Measurements from ENCODE around the gene TMEM259. TPM values are rescaled to one million over a fixed set of nuclear protein-coding genes. Genes with fewer than 3 reads are reported as not detected.

Gene TMEM259
- total RNA-seq, 1 experiment from 2014 or later, result 202 TPM

- Histone ChIP-seq H3K27ac (ENCODE audit: low read depth, low read length) (peak overlapping the region; percentile 38; the same call in 1 of the 2 replicates), H3K4me1 (ENCODE audit: control insufficient read depth in 1 of 2, insufficient read depth in 2 of 2, low read length in 2 of 2) (peaks cover 22 to 48% of the 10 kb centered on the region in 2 experiments), H3K27me3 (ENCODE audit: insufficient read depth, low read length) (no peaks in the 10 kb centered on the region), H3K79me2 (ENCODE audit: insufficient read depth, low read length) (peaks cover 8% of the 10 kb centered on the region; the same call in 1 of the 2 replicates), H3K36me3 (ENCODE audit: control insufficient read depth in 1 of 2, insufficient read depth in 2 of 2, low read length in 2 of 2) (peaks cover 0 to 15% of the 10 kb centered on the region in 2 experiments; a peak in 1 of 4 replicates), H3K9me2 (ENCODE audit: insufficient read depth) (no peaks in the 10 kb centered on the region), H3K9ac (ENCODE audit: low read length) (no peak overlapping the region), H3K4me2 (ENCODE audit: low read length) (no peak overlapping the region), H2AFZ (ENCODE audit: low read depth, low read length, poor library complexity, severe bottlenecking) (no peak overlapping the region), H3K4me3 (replicated peaks in 1 of 2; ENCODE audit: low read depth in 1 of 2, low read length in 2 of 2) (no peak overlapping the region), H4K20me1 (ENCODE audit: insufficient read depth) (no peaks in the 10 kb centered on the region), H3K9me3 (ENCODE audit: control insufficient read depth in 1 of 2, insufficient read depth in 1 of 2, low read depth in 1 of 2, low read length in 2 of 2) (no peaks in the 10 kb centered on the region)
- ChIA-PET POLR2A (no interaction called here), RAD21 (ENCODE audit: low non-redundant PET in 1 of 2, low total read pairs in 2 of 2, uncharacterized antibody in 2 of 2, unreplicated experiment in 2 of 2) (no interaction called here), CTCF (no interaction called here)
- no peak for TF ChIP-seq EZH2phosphoT487 (IDR thresholded peaks at IDR 0.05; ENCODE audit: borderline replicate concordance)
- no peak for TF ChIP-seq ZNF274 (IDR thresholded peaks at IDR 0.05; ENCODE audit: low read depth, low read length)
- TF ChIP-seq POLR2AphosphoS5 (IDR thresholded peaks at IDR 0.05; ENCODE audit: low read depth, low read length), result no peak
- TF ChIP-seq ZBTB33 (IDR thresholded peaks at IDR 0.05; ENCODE audit: extremely low read depth, insufficient replicate concordance, low read length), result no peak
- TF ChIP-seq SP1 (IDR thresholded peaks at IDR 0.05; ENCODE audit: low read depth), result no peak
- no peak for TF ChIP-seq SIN3A (IDR thresholded peaks at IDR 0.05; ENCODE audit: low read depth)
- TF ChIP-seq TCF7L2 (IDR thresholded peaks at IDR 0.05; ENCODE audit: borderline replicate concordance, extremely low read depth, insufficient read depth, insufficient read length), result no peak
- TF ChIP-seq SRF (IDR thresholded peaks at IDR 0.05; ENCODE audit: low read depth), result no peak
- no peak for TF ChIP-seq ZFX (IDR thresholded peaks at IDR 0.05)
- no peak for TF ChIP-seq JUND (IDR thresholded peaks at IDR 0.05)
- TF ChIP-seq CBX3 (IDR thresholded peaks at IDR 0.05; ENCODE audit: low read depth), result no peak
- no peak for TF ChIP-seq CEBPB (IDR thresholded peaks at IDR 0.05; ENCODE audit: low read depth)
- TF ChIP-seq, protein P1, sequence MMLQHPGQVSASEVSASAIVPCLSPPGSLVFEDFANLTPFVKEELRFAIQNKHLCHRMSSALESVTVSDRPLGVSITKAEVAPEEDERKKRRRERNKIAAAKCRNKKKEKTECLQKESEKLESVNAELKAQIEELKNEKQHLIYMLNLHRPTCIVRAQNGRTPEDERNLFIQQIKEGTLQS (IDR thresholded peaks at IDR 0.05), result no peak
- no peak for TF ChIP-seq EGR1 (IDR thresholded peaks at IDR 0.05; ENCODE audit: low read depth)
- no peak for TF ChIP-seq ELF1 (IDR thresholded peaks at IDR 0.05; ENCODE audit: borderline replicate concordance, low read depth)
- no peak for TF ChIP-seq YY1 (IDR thresholded peaks at IDR 0.05; ENCODE audit: extremely low read depth, insufficient replicate concordance, low read depth, low read length)
- TF ChIP-seq, protein P2, sequence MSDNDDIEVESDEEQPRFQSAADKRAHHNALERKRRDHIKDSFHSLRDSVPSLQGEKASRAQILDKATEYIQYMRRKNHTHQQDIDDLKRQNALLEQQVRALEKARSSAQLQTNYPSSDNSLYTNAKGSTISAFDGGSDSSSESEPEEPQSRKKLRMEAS (IDR thresholded peaks at IDR 0.05), result no peak
- TF ChIP-seq RAD21 (IDR thresholded peaks at IDR 0.05; ENCODE audit: low read depth), result no peak
- DNase-seq (ENCODE audit: low read depth, low spot score) (no peak), ATAC-seq (no peak)
- BruUV-seq (replicated peaks), result no TSS peak
- intact Hi-C loops (cut with micrococcal nuclease), result no loop called here
Observed at GRCh38 chr19:1046836-1047695, 26.1 kb upstream of the TMEM259 start.

All from HCT116 (cell line).